HG02943 (cell line): ENCODE data around the gene PCDHGA10.
"Not testable (repeated sequence)": the region's sequence is repeated elsewhere in the genome, so short reads cannot be mapped to it uniquely, and the experiment has no call there.

ENCODE experiments used
- ATAC-seq: cut with Tn5 transposase; IDR thresholded peaks from one replicate; pipeline ENCODE4 v1.9.1; 2021; ENCODE audit warnings: mild to moderate bottlenecking, low read depth, moderate library complexity; ENCODE audit not compliant: unreplicated experiment

PCDHGA10 gene

GRCh38 chr5:141419074-141419880 is 6.5 kb downstream of the PCDHGA10 start:
- ATAC-seq: no peak

- no peak for ATAC-seq
Measured at GRCh38 chr5:141420855-141421488, 8.2 kb downstream of the PCDHGA10 start, which contains the start of gene PCDHGA11. TSS of gene PCDHGA11 (plus strand) at chr5:141421051. CDS start at chr5:141421228, 177 bp downstream.

GRCh38 chr5:141421489-141421855 is 8.7 kb downstream of the PCDHGA10 start:
- no peak for ATAC-seq

GRCh38 chr5:141422742-141423291 is 10.0 kb downstream of the PCDHGA10 start:
- ATAC-seq: no peak

GRCh38 chr5:141427783-141428426 is 15.1 kb downstream of the PCDHGA10 start:
- ATAC-seq: no peak

GRCh38 chr5:141430332-141431113 is 17.7 kb downstream of the PCDHGA10 start, which contains the start of gene PCDHGA12:
TSS of gene PCDHGA12 (plus strand) at chr5:141430507. CDS start at chr5:141430760, 253 bp downstream.
- ATAC-seq: peak; percentile 66

- ATAC-seq: peak; percentile 42
Measured at GRCh38 chr5:141431286-141431685, 18.5 kb downstream of the PCDHGA10 start.

GRCh38 chr5:141432308-141432707 is 19.5 kb downstream of the PCDHGA10 start:
- ATAC-seq: not testable (repeated sequence)

- not testable (repeated sequence) for ATAC-seq
Measured at GRCh38 chr5:141432726-141433125, 19.9 kb downstream of the PCDHGA10 start.

- no peak for ATAC-seq
Measured at GRCh38 chr5:141434006-141434405, 21.2 kb downstream of the PCDHGA10 start.

GRCh38 chr5:141437221-141437620 is 24.4 kb downstream of the PCDHGA10 start:
- ATAC-seq: no peak

- no peak for ATAC-seq
Measured at GRCh38 chr5:141439411-141440141, 26.8 kb downstream of the PCDHGA10 start.

GRCh38 chr5:141440341-141440740 is 27.6 kb downstream of the PCDHGA10 start:
- ATAC-seq: no peak

- ATAC-seq: no peak
Measured at GRCh38 chr5:141441571-141442170, 28.9 kb downstream of the PCDHGA10 start.

- no peak for ATAC-seq
Measured at GRCh38 chr5:141465351-141465750, 52.6 kb downstream of the PCDHGA10 start.
